Measurements from ENCODE around the gene AQP5.

Gene AQP5

DNA sequence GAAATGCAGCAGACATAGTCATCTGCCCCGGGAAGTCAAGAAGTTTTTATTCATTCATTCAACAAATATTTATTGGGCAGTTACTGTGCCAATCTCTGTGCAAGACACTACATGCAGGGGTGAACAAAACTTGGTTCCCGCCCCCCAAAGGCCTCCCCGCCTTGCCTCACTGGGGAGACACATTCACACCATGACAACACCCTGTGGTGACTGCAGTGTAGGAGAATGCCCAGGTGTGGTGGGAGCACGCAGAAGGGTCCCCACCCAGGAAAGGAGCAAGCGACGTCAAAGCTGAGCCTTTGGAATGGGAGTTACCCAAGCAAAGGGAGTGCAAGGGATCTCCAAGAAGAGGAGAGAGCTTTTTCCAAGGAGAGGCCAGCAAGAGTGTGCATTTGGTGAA is 9.5 kb downstream of the AQP5 start:
- Histone ChIP-seq H2BK5ac (ENCODE audit: low read depth, low read length, poor library complexity, severe bottlenecking) (no peak overlapping the region), H3K4me2 (ENCODE audit: low read length, poor library complexity, severe bottlenecking) (no peak overlapping the region), H3K79me1 (replicated peaks; ENCODE audit: low read length, poor library complexity, severe bottlenecking) (no peaks in the 10 kb centered on the region), H2BK15ac (ENCODE audit: low read depth, poor library complexity, severe bottlenecking) (no peak overlapping the region), H3K18ac (ENCODE audit: low read depth in 1 of 2, low read length in 2 of 2) (no peak overlapping the region), H4K91ac (ENCODE audit: low read length) (no peak overlapping the region), H3K27ac (ENCODE audit: low read length, poor library complexity, severe bottlenecking) (no peak overlapping the region), H3K4ac (ENCODE audit: low read depth in 1 of 2, low read length in 2 of 2) (no peak overlapping the region), H3K36me3 (ENCODE audit: control insufficient read depth in 1 of 2, insufficient read depth in 2 of 2, low read depth in 1 of 2, low read length in 2 of 2) (no peaks in the 10 kb centered on the region), H4K8ac (ENCODE audit: low read length) (no peak overlapping the region), H3K23ac (ENCODE audit: low read length in 2 of 2) (no peak overlapping the region), H3K9ac (ENCODE audit: low read length) (no peak overlapping the region), H2AFZ (ENCODE audit: low read depth, low read length) (no peak overlapping the region), H3K4me3 (ENCODE audit: insufficient read depth in 1 of 2, low read depth in 1 of 2, low read length in 2 of 2) (no peak overlapping the region), H3K27me3 (ENCODE audit: control insufficient read depth in 1 of 2, insufficient read depth in 1 of 2, low read length in 2 of 2) (peaks cover 43 to 71% of the 10 kb centered on the region in 2 experiments), H2AK5ac (ENCODE audit: low read length, severe bottlenecking) (no peak overlapping the region), H3K9me3 (ENCODE audit: control insufficient read depth, low read length) (no peaks in the 10 kb centered on the region), H2BK120ac (ENCODE audit: low read depth, low read length) (no peak overlapping the region), H3K14ac (ENCODE audit: low read length in 2 of 2) (no peak overlapping the region), H2BK12ac (ENCODE audit: low read length in 2 of 2) (no peak overlapping the region), H3K4me1 (ENCODE audit: control insufficient read depth, insufficient read depth, low read depth, low read length) (peaks cover 14% of the 10 kb centered on the region)
- WGBS, result 90% methylated on average over 5 of the region's 6 CpGs
- DNase-seq, result no peak

DNA sequence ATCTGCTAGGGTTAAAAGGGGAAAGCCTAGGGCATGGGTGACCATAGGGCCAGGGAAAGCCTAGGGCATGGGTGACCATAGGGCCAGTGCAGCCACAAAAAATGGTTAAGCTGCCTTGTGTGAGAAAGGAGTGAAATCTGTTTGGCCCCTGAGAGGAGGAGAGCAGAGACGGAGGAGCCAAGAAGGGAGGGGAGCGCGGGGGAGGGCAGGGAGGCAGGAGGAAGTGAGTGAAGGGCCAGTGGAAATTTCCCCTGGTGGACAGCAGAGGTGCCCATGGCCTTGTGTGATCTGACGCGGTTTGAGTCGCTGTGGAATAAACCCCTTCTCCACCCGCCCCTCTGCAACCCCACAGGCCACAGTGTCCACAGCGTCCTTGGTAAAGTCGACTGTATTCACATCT is 10.5 kb downstream of the AQP5 start:
- no peak overlapping the region for H4K8ac ChIP-seq (ENCODE audit: low read length)
- no peak overlapping the region for H3K18ac ChIP-seq (ENCODE audit: low read depth in 1 of 2, low read length in 2 of 2)
- H2BK15ac ChIP-seq (ENCODE audit: low read depth, poor library complexity, severe bottlenecking), result no peak overlapping the region
- no peak overlapping the region for H3K23ac ChIP-seq (ENCODE audit: low read length in 2 of 2)
- no peak overlapping the region for H3K4ac ChIP-seq (ENCODE audit: low read depth in 1 of 2, low read length in 2 of 2)
- H3K27me3 ChIP-seq (ENCODE audit: control insufficient read depth in 1 of 2, insufficient read depth in 1 of 2, low read length in 2 of 2), result peaks cover 41 to 71% of the 10 kb centered on the region in 2 experiments
- no peak overlapping the region for H3K14ac ChIP-seq (ENCODE audit: low read length in 2 of 2)
- no peaks in the 10 kb centered on the region for H3K79me1 ChIP-seq (replicated peaks; ENCODE audit: low read length, poor library complexity, severe bottlenecking)
- no peak overlapping the region for H4K91ac ChIP-seq (ENCODE audit: low read length)
- no peak overlapping the region for H3K9ac ChIP-seq (ENCODE audit: low read length)
- H2AK5ac ChIP-seq (ENCODE audit: low read length, severe bottlenecking), result no peak overlapping the region
- peaks cover 9% of the 10 kb centered on the region for H3K4me1 ChIP-seq (ENCODE audit: control insufficient read depth, insufficient read depth, low read depth, low read length)
- H3K4me2 ChIP-seq (ENCODE audit: low read length, poor library complexity, severe bottlenecking), result no peak overlapping the region
- no peak overlapping the region for H2BK120ac ChIP-seq (ENCODE audit: low read depth, low read length)
- 85% methylated on average over 7 of the region's 9 CpGs for WGBS
- H3K4me3 ChIP-seq (ENCODE audit: insufficient read depth in 1 of 2, low read depth in 1 of 2, low read length in 2 of 2), result no peak overlapping the region
- H3K36me3 ChIP-seq (ENCODE audit: control insufficient read depth in 1 of 2, insufficient read depth in 2 of 2, low read depth in 1 of 2, low read length in 2 of 2), result no peaks in the 10 kb centered on the region
- no peaks in the 10 kb centered on the region for H3K9me3 ChIP-seq (ENCODE audit: control insufficient read depth, low read length)
- no peak overlapping the region for H2BK5ac ChIP-seq (ENCODE audit: low read depth, low read length, poor library complexity, severe bottlenecking)
- no peak overlapping the region for H2BK12ac ChIP-seq (ENCODE audit: low read length in 2 of 2)
- no peak for DNase-seq
- no peak overlapping the region for H2AFZ ChIP-seq (ENCODE audit: low read depth, low read length)
- no peak overlapping the region for H3K27ac ChIP-seq (ENCODE audit: low read length, poor library complexity, severe bottlenecking)

DNA sequence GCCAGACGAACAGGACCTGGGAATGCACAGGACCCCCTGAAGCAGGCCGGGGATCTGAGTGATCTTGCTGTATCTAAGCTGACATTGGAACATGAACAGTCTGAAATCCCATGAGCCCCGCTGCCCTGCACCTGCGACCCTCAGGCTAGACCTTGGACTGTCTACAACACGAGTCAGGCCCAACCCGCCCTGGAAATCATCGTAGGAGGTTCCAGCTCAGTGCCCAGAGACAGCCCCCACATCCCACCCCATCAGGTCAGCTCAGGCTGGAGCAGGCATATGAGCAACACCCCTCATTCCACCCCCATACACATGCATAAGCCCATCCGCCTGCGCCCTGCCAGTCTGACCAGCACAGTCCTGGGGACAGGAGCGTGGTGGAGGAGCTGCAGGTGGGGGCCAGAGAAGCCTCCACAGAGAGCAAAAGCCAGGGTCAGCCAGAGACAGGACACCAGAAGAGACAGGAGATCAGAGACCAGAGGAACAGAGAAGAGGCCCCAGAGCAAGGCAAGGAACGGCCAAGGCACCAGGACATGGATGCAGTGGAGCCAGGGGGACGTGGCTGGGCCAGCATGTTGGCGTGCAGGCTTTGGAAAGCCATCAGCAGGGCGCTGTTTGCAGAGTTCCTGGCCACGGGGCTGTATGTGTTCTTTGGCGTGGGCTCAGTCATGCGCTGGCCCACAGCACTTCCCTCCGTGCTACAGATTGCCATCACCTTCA is 11.1 kb downstream of the AQP5 start, which contains the start of gene AQP6:
AQP6 (plus strand) TSS at position 307 of the 720 bp plus-strand sequence; CDS start at position 534, 227 bp downstream.
- Histone ChIP-seq H4K8ac (ENCODE audit: low read length) (no peak within 1 kb of the TSS), H3K27ac (ENCODE audit: low read length, poor library complexity, severe bottlenecking) (no peak within 1 kb of the TSS), H3K4ac (ENCODE audit: low read depth in 1 of 2, low read length in 2 of 2) (no peak within 1 kb of the TSS), H3K9me3 (ENCODE audit: control insufficient read depth, low read length) (no peaks in the 10 kb centered on the region), H4K91ac (ENCODE audit: low read length) (peak within 1 kb of the TSS; percentile 43), H2AK5ac (ENCODE audit: low read length, severe bottlenecking) (no peak within 1 kb of the TSS), H3K79me1 (replicated peaks; ENCODE audit: low read length, poor library complexity, severe bottlenecking) (no peaks in the 10 kb centered on the region), H3K27me3 (ENCODE audit: control insufficient read depth in 1 of 2, insufficient read depth in 1 of 2, low read length in 2 of 2) (peaks cover 41 to 67% of the 10 kb centered on the region in 2 experiments), H3K4me2 (ENCODE audit: low read length, poor library complexity, severe bottlenecking) (no peak within 1 kb of the TSS), H3K14ac (ENCODE audit: low read length in 2 of 2) (no peak within 1 kb of the TSS), H2BK120ac (ENCODE audit: low read depth, low read length) (no peak within 1 kb of the TSS), H3K4me3 (ENCODE audit: insufficient read depth in 1 of 2, low read depth in 1 of 2, low read length in 2 of 2) (no peak within 1 kb of the TSS), H3K9ac (ENCODE audit: low read length) (no peak within 1 kb of the TSS), H3K36me3 (ENCODE audit: control insufficient read depth in 1 of 2, insufficient read depth in 2 of 2, low read depth in 1 of 2, low read length in 2 of 2) (no peaks in the 10 kb centered on the region), H3K4me1 (ENCODE audit: control insufficient read depth, insufficient read depth, low read depth, low read length) (peaks cover 3% of the 10 kb centered on the region), H3K23ac (ENCODE audit: low read length in 2 of 2) (no peak within 1 kb of the TSS), H2BK15ac (ENCODE audit: low read depth, poor library complexity, severe bottlenecking) (peak within 1 kb of the TSS; percentile 73), H2BK12ac (ENCODE audit: low read length in 2 of 2) (no peak within 1 kb of the TSS), H2BK5ac (ENCODE audit: low read depth, low read length, poor library complexity, severe bottlenecking) (no peak within 1 kb of the TSS), H3K18ac (ENCODE audit: low read depth in 1 of 2, low read length in 2 of 2) (no peak within 1 kb of the TSS), H2AFZ (ENCODE audit: low read depth, low read length) (no peak within 1 kb of the TSS)
- no peak for DNase-seq
- WGBS, result 90% methylated on average over 18 of the region's 18 CpGs

DNA sequence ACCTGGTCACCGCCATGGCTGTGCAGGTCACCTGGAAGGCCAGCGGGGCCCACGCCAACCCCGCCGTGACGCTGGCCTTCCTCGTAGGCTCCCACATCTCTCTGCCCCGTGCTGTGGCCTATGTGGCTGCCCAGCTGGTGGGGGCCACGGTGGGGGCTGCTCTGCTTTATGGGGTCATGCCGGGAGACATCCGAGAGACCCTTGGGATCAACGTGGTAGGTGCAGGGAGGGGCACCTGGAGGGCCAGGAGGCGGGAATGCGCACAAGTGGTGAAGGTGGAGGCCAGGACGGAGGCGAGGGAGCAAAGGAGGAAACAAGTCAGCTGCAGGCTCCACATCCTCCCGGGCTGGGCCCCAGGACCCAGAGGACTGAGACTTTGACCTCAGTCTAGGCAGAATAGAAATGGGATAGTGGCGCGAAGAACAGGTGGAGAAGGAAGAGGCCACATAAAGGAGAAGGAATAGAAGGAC is 11.7 kb downstream of the AQP5 start:
- peak overlapping the region; percentile 43 for H4K91ac ChIP-seq (ENCODE audit: low read length)
- H3K27me3 ChIP-seq (ENCODE audit: control insufficient read depth in 1 of 2, insufficient read depth in 1 of 2, low read length in 2 of 2), result peaks cover 37 to 61% of the 10 kb centered on the region in 2 experiments
- H2BK5ac ChIP-seq (ENCODE audit: low read depth, low read length, poor library complexity, severe bottlenecking), result no peak overlapping the region
- 93% methylated on average over 19 of the region's 19 CpGs for WGBS
- H3K4me3 ChIP-seq (ENCODE audit: insufficient read depth in 1 of 2, low read depth in 1 of 2, low read length in 2 of 2), result no peak overlapping the region
- H3K27ac ChIP-seq (ENCODE audit: low read length, poor library complexity, severe bottlenecking), result no peak overlapping the region
- no peaks in the 10 kb centered on the region for H3K9me3 ChIP-seq (ENCODE audit: control insufficient read depth, low read length)
- H3K14ac ChIP-seq (ENCODE audit: low read length in 2 of 2), result no peak overlapping the region
- no peak overlapping the region for H3K9ac ChIP-seq (ENCODE audit: low read length)
- H2AK5ac ChIP-seq (ENCODE audit: low read length, severe bottlenecking), result no peak overlapping the region
- no peak overlapping the region for H2BK120ac ChIP-seq (ENCODE audit: low read depth, low read length)
- H2BK12ac ChIP-seq (ENCODE audit: low read length in 2 of 2), result no peak overlapping the region
- no peaks in the 10 kb centered on the region for H3K36me3 ChIP-seq (ENCODE audit: control insufficient read depth in 1 of 2, insufficient read depth in 2 of 2, low read depth in 1 of 2, low read length in 2 of 2)
- no peak overlapping the region for H3K18ac ChIP-seq (ENCODE audit: low read depth in 1 of 2, low read length in 2 of 2)
- no peak for DNase-seq
- no peak overlapping the region for H3K23ac ChIP-seq (ENCODE audit: low read length in 2 of 2)
- peaks cover 3% of the 10 kb centered on the region for H3K4me1 ChIP-seq (ENCODE audit: control insufficient read depth, insufficient read depth, low read depth, low read length)
- no peaks in the 10 kb centered on the region for H3K79me1 ChIP-seq (replicated peaks; ENCODE audit: low read length, poor library complexity, severe bottlenecking)
- H3K4me2 ChIP-seq (ENCODE audit: low read length, poor library complexity, severe bottlenecking), result no peak overlapping the region
- no peak overlapping the region for H2BK15ac ChIP-seq (ENCODE audit: low read depth, poor library complexity, severe bottlenecking)
- H3K4ac ChIP-seq (ENCODE audit: low read depth in 1 of 2, low read length in 2 of 2), result no peak overlapping the region
- H2AFZ ChIP-seq (ENCODE audit: low read depth, low read length), result no peak overlapping the region
- H4K8ac ChIP-seq (ENCODE audit: low read length), result no peak overlapping the region

Data from mesenchymal stem cell (in vitro differentiated cells and primary cell).